Measurements from ENCODE around the gene SF3A1.

SF3A1 gene

GRCh38 chr22:30297991-30298701, 58.5 kb downstream of the SF3A1 start:
- no peak for TF ChIP-seq CTCF (IDR thresholded peaks at IDR 0.05; ENCODE audit: low read depth, low read length, missing control alignments)
- DNase-seq (ENCODE audit: extremely low read depth, low read depth): no peak
- no peak overlapping the region for H3K4me3 ChIP-seq (replicated peaks; ENCODE audit: low read depth, low read length)

DNA sequence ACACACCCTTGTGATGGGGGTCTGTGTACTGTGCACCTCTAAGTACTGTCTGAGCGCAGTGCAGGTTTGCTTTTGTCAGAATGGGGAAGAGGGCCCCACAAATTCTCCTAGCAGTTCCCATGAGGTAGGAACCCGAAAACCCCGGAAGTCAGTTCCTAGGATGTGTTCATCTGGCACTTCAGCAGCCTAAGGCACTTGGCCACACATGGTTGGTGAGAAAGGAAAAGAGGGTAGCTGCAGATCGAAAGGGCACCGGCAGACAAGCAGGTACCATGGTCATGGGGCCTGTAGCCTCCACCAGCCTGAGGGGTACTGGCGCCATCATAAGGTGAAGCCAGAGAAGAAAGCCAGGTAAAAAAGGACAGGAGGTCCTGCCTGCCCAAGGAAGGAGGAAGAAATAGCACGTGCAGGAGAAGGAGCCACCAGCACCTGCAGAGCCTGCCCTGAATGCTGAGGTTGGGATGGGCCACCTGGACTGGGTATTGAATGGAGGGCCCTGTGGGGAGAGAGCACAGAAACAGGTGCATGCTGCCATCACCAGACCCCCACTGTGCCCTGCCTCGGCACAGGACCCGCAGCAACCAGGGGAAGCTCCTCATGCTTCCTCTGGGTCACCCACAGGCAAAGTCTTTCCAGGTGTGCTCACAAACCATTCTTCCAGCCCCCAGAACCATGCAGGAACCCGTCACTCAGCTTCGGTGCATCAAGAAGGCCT, 59.3 kb downstream of the SF3A1 start:
- DNase-seq (ENCODE audit: extremely low read depth, low read depth): no peak
- no peak overlapping the region for H3K4me3 ChIP-seq (replicated peaks; ENCODE audit: low read depth, low read length)
- TF ChIP-seq CTCF (IDR thresholded peaks at IDR 0.05; ENCODE audit: low read depth, low read length, missing control alignments): no peak

GRCh38 chr22:30296833-30297232, 59.9 kb downstream of the SF3A1 start:
- no peak for DNase-seq (ENCODE audit: extremely low read depth, low read depth)
- TF ChIP-seq CTCF (IDR thresholded peaks at IDR 0.05; ENCODE audit: low read depth, low read length, missing control alignments): no peak
- no peak overlapping the region for H3K4me3 ChIP-seq (replicated peaks; ENCODE audit: low read depth, low read length)

GRCh38 chr22:30296324-30296723, 60.4 kb downstream of the SF3A1 start:
- DNase-seq (ENCODE audit: extremely low read depth, low read depth): no peak
- H3K4me3 ChIP-seq (replicated peaks; ENCODE audit: low read depth, low read length): no peak overlapping the region
- TF ChIP-seq CTCF (IDR thresholded peaks at IDR 0.05; ENCODE audit: low read depth, low read length, missing control alignments): no peak

- DNase-seq (ENCODE audit: extremely low read depth, low read depth): no peak
- TF ChIP-seq CTCF (IDR thresholded peaks at IDR 0.05; ENCODE audit: low read depth, low read length, missing control alignments): no peak
- no peak overlapping the region for H3K4me3 ChIP-seq (replicated peaks; ENCODE audit: low read depth, low read length)
These were observed 61.1 kb downstream of the SF3A1 start for GRCh38 chr22:30295576-30295975.

- no peak for DNase-seq (ENCODE audit: extremely low read depth, low read depth)
- TF ChIP-seq CTCF (IDR thresholded peaks at IDR 0.05; ENCODE audit: low read depth, low read length, missing control alignments): no peak
- no peak overlapping the region for H3K4me3 ChIP-seq (replicated peaks; ENCODE audit: low read depth, low read length)
These were observed 61.9 kb downstream of the SF3A1 start for GRCh38 chr22:30294830-30295229.
